Activated CD8-positive, alpha-beta memory T cell treated with anti-CD3 and anti-CD28 coated beads, Interleukin-2, amount 50 U/mL, for 4 hours (primary cell): ENCODE results near the gene CXCL6.

Source experiments
- DNase-seq: peaks from one replicate; pipeline ENCODE4 v3.0.0-alpha.2; 2020

CXCL6 gene

GRCh38 chr4:73836373-73837279 lies at the start of gene CXCL6:
CXCL6 (plus strand) TSS chr4:73836678; CDS start chr4:73836751, 73 bp downstream.
- no peak for DNase-seq

- DNase-seq: no peak
Measured at GRCh38 chr4:73788411-73788810, 48.1 kb upstream of the CXCL6 start.

DNA sequence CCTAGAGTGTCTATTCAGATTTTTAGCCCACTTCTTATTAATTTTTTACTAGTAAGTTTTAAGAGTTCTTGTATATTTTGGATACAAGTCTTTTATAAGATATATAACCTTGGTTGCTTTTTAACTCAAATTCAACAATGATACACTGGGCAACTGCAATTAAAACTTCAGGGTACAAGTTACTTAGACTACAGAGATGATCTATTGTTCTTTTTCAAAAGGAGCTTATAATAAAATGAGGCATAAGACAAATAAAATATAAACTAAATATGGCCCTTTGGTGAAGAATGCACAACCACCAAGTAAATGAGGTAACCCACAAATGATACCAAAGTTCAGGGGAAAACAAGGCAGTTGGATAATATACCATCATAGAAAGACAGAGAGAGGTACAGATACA lies 37.6 kb upstream of the CXCL6 start:
- no peak for DNase-seq

DNA sequence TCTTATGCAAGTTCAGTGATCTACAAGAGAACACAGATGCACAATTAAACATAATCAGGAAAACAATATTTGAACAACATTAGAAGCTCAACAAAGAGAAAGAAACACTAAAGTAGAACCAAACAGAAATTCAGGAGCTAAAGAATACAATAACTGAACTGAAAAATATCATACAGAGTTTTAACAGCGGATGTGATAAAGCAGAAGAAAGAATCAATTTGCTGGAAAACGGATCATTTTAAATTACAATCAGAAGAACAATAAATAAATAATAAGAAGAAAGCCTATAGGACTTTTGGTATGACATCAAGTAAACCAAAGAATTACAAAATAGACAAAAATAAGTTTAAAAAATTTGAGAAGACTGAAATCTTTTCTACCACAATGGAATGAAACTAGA lies 36.3 kb upstream of the CXCL6 start:
- no peak for DNase-seq

DNA sequence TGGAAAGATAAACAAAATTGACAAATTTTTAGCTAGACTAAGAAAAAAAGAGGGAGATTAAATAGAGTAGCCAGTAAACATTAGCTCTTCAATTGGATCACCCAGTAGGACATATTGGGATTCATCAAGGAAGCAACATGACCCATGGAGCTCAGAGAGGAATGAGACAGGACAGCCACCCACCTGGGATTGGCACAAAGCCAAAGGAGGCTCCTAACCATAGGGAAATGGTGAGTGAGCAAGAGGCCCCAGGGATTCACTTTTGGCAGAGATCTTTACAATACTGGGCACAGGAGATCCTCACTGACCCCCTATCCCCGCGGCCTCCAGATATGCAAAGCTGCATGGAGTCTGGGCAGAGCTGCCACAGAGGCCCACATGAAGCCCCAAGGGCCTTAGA lies 34.8 kb upstream of the CXCL6 start:
- no peak for DNase-seq

GRCh38 chr4:73803213-73803612 lies 33.3 kb upstream of the CXCL6 start:
- no peak for DNase-seq

- no peak for DNase-seq
Measured at GRCh38 chr4:73810191-73810590, 26.3 kb upstream of the CXCL6 start.

DNA sequence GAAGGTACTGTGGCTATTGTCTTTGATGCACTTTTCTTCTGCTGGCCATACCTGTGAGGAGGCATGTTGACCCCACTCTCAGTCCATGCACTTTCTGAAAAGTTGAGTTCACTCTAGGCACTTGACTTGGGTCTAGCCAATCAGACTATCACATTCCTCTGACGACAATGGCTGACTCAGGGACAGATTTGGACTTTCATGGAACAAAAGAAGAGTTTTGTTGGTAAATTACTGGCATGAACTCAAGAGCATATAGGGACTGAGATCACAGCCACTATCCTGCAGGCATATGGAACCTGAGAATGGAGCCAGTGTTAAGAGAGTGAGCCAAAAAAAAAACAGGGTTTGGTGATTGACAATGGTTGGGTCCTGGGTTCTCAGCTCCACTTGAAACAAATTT lies 24.6 kb upstream of the CXCL6 start:
- DNase-seq: no peak

- DNase-seq: no peak
Measured at GRCh38 chr4:73814679-73815078, 21.8 kb upstream of the CXCL6 start.

DNA sequence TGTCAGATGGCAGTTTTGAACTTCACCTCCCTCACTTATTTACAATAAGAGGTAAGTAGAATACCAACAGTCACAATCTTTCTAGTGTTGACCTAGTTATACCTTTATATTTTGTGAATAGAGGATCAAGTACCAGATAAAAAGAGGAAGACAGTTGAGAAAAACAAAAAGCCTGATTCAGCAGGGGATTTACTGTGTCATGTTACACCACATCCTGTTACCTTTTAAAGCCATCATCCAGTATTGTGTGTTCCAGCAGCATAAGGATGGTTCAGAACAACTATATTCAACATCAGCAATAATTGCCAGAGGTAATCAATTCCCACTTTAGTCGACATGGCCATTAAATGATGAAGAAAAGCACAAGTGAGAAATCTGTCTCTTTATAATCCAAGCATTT lies 21.3 kb upstream of the CXCL6 start:
- DNase-seq: no peak

DNA sequence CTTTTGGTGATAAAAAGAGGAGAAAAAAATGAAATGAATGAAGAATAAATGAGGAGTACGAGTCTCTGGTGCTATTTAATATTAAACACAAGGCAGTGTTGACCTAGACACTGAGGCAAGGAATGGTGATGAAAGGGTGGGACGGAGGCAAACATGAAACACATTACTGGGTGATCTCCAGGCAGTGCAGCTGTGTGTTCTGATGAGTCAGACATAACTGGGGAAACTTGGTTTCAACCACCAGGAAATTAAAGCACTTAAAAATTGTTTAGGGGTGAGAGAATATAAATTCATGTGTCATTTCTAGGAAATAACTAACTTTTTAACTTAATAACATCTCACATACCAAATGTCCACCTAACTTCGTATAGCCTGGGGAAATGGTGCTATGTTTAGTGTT lies 19.7 kb upstream of the CXCL6 start:
- DNase-seq: no peak

- DNase-seq: no peak
Measured at GRCh38 chr4:73817341-73817740, 19.1 kb upstream of the CXCL6 start.

DNA sequence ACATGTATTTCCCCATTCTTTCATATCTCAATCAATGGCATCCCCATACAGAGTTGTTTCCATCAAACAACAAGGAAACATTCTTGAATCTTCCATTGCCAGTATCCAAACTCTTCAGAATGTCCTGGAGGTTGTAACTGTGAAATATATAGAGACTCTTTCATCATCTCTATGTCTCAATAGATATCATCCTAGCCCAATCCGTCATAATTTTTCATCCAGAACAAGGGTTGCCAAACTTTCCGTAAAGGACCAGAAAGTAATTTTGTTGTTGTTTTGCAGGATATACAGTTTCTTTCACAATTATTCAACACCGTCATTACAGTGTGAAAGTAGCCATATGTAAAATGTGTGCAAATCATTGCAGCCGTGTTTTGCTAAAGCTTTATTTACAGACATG lies 15.2 kb upstream of the CXCL6 start:
- no peak for DNase-seq

GRCh38 chr4:73822389-73822788 lies 14.1 kb upstream of the CXCL6 start:
- DNase-seq: no peak

- DNase-seq: no peak
Measured at GRCh38 chr4:73822812-73823504, 13.5 kb upstream of the CXCL6 start.

GRCh38 chr4:73823760-73824159 lies 12.7 kb upstream of the CXCL6 start:
- no peak for DNase-seq

GRCh38 chr4:73828956-73829355 lies 7.5 kb upstream of the CXCL6 start:
- no peak for DNase-seq

- no peak for DNase-seq
Measured at GRCh38 chr4:73831569-73831968, 4.9 kb upstream of the CXCL6 start.

DNA sequence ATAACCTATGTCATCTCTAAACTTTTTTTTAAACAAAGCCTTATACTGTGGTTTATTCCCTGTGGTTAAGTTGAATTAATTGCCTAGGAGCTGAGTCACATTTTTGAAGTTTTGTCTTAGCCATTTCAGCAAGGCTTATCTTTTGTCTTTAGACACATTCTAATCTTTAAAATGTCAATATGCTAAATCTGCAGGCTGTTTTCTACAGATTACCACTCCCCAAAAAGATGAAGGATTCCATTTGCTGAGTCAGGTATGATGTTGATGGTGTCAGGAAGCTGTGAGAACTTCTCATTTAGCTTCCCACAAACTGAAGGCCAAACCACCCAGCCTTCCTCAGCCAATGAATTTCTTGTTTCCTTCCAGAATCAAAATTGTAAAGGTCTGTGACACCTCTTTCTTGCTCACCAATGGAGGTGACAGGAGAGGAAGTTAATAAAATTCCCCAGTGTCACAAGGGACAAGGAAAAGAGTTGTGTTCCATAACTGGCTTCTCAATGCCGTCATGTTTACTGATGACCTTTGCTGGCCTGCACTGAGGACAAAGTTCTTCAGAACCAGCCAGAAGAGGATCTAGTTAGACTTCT lies 3.7 kb upstream of the CXCL6 start:
- DNase-seq: no peak

- no peak for DNase-seq
Measured at GRCh38 chr4:73839071-73839470, 2.6 kb downstream of the CXCL6 start.

- DNase-seq: no peak
Measured at GRCh38 chr4:73839715-73840114, 3.2 kb downstream of the CXCL6 start.

DNA sequence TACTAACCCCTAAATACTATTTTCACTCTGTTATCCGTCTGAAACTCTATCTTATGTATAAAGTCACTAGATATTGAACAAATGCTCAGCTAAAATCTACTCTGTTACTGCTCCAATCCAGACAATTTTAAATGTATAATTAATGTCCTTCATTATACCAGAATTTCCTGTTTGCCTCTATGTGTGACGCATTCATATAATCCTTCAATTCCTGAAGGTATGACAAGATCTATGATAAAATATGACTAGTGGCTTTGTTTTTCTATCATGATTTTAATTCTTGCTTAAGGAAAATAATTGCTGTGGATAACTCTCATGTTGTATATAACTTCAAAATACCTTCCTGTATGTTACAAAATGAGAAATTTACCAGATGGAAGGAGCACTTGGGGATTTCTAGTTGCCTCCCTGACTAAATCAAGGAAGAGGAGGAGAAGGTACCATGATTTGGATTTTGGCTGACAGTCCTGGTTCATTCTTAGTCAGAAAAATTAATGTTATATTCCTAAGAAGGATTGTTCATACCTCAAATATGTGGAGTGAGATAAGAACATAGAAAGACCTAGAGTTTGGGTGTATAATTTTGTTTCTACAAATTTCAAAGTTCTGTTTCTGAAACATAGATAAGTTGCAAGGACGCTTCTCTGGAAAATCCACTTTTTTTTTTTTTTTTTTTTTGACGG lies 4.9 kb downstream of the CXCL6 start:
- DNase-seq: no peak

DNA sequence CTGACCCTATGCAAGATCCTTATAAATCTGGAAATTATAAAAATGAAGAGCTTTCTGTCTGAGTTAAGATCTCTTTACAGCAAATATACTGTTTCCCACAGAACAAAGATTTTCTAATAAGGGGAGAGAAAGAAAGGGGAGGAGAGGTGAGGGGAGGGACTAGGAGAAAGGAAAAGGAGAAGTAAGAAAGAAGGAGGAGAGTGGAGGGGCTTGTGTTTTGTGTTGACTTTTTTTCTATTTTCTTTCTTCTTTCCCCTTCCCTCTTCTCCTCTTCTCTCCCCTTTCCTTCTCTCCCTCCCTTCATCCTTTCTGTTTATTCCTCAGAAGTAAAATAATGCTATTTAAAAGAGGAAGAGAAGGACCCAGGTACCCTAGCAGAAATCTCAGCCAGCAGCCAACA lies 6.2 kb downstream of the CXCL6 start:
- no peak for DNase-seq
